Smooth muscle cell (in vitro differentiated cells): ENCODE data around the gene KRTAP23-1. TPM values are rescaled to one million over a fixed set of nuclear protein-coding genes. Genes with fewer than 3 reads are reported as not detected.

Experiments
- DNase-seq: peaks from one replicate; lab custom pipeline; 2025; ENCODE audit not compliant: unreplicated experiment; lab: John Stamatoyannopoulos, UW
- H2AFZ ChIP-seq: fragments of 200-600 bp; sonication (generic); 2 replicates; pipeline ENCODE4 v1.6.0; 2016; ENCODE audit warnings: antibody characterized with exemption, low read depth, mild to moderate bottlenecking
- H3F3A ChIP-seq: fragments of 200-600 bp; sonication (generic); 2 replicates; pipeline ENCODE4 v1.6.0; 2017; ENCODE audit warnings: antibody characterized with exemption, low read depth
- H3K27ac ChIP-seq: fragments of 200-600 bp; sonication (generic); 2 replicates; pipeline ENCODE4 v1.5.1; 2016; ENCODE audit warnings: low read depth, mild to moderate bottlenecking
- H3K27me3 ChIP-seq: fragments of 200-600 bp; sonication (generic); 2 replicates; pipeline ENCODE4 v1.6.1; 2016; ENCODE audit warnings: low read depth, mild to moderate bottlenecking
- H3K36me3 ChIP-seq: fragments of 200-600 bp; sonication (generic); 2 replicates; pipeline ENCODE4 v1.5.1; 2016; ENCODE audit warnings: low read depth
- H3K4me1 ChIP-seq: fragments of 200-600 bp; sonication (generic); 2 replicates; pipeline ENCODE4 v1.5.1; 2016; ENCODE audit warnings: low read depth
- H3K4me2 ChIP-seq: fragments of 200-600 bp; sonication (generic); 2 replicates; pipeline ENCODE4 v1.6.0; 2016; ENCODE audit warnings: mild to moderate bottlenecking
- H3K4me3 ChIP-seq: fragments of 200-600 bp; sonication (generic); 2 replicates; pipeline ENCODE4 v1.5.1; 2016; ENCODE audit warnings: mild to moderate bottlenecking
- H3K79me2 ChIP-seq: fragments of 200-600 bp; sonication (generic); 2 replicates; pipeline ENCODE4 v1.6.0; 2016; ENCODE audit warnings: low read depth, mild to moderate bottlenecking
- H3K9ac ChIP-seq: fragments of 200-600 bp; sonication (generic); 2 replicates; pipeline ENCODE4 v1.6.0; 2016; ENCODE audit warnings: low read depth
- H3K9me3 ChIP-seq: fragments of 200-600 bp; sonication (generic); replicated peaks from 2 replicates; pipeline ENCODE4 v1.5.1; 2016; ENCODE audit warnings: low read depth
- H4K20me1 ChIP-seq: fragments of 200-600 bp; sonication (generic); 2 replicates; pipeline ENCODE4 v1.6.0; 2016; ENCODE audit warnings: low read depth
- CTCF ChIP-seq: fragments of 200-600 bp; sonication (generic); IDR thresholded peaks from 2 replicates; pipeline ENCODE4 v1.5.1; 2017; ENCODE audit warnings: borderline replicate concordance, mild to moderate bottlenecking, antibody characterized with exemption; ENCODE audit not compliant: insufficient read depth, poor library complexity, severe bottlenecking
- WGBS: methylation state at CpG from one replicate; pipeline ENCODE4 v1.1.7; 2016; ENCODE audit warnings: low lambda C conversion rate; 5-methylcytosine and 5-hydroxymethylcytosine counted together
- polyA plus RNA-seq: library from polyadenylated mRNA; unstranded; fragments of >200 nt; fragmentation: Nextera tagmentation; extraction: Ambion mirVana; gene quantifications from 2 replicates; pipeline ENCODE4 v1.2.1, GENCODE V29; 2016
- total RNA-seq: library from RNA; depleted of rRNA; stranded (reverse); fragments of >200 nt; gene quantifications from 2 replicates; pipeline ENCODE4 v1.2.3, GENCODE V29; 2014

Gene KRTAP23-1
- total and polyA plus RNA-seq, 2 experiments from 2014 or later, result not detected

GRCh38 chr21:30337276-30337744, 11.1 kb downstream of the KRTAP23-1 start, which contains the start of gene KRTAP27-1:
Gene KRTAP27-1, minus strand, starts transcription at chr21:30337694. Its CDS starts 26 bp downstream, at chr21:30337668.
- Histone ChIP-seq H3K4me1 (peaks cover 4% of the 10 kb centered on the region), H4K20me1 (no peaks in the 10 kb centered on the region), H2AFZ (peak within 1 kb of the TSS; percentile 39), H3K27me3 (no peaks in the 10 kb centered on the region), H3K79me2 (no peaks in the 10 kb centered on the region), H3K9me3 (no peaks in the 10 kb centered on the region), H3K36me3 (no peaks in the 10 kb centered on the region), H3F3A (no peaks in the 10 kb centered on the region), H3K4me3 (no peak within 1 kb of the TSS), H3K27ac (peak within 1 kb of the TSS; percentile 67), H3K4me2 (peak within 1 kb of the TSS; percentile 28), H3K9ac (no peak within 1 kb of the TSS)
- TF ChIP-seq CTCF, result no peak
- no peak for DNase-seq
- 95% methylated on average over 6 of the region's 6 CpGs for WGBS

GRCh38 chr21:30336596-30336995, 11.8 kb downstream of the KRTAP23-1 start:
- H3K4me2 ChIP-seq, result peak overlapping the region; percentile 28
- no peak for TF ChIP-seq CTCF
- 49% methylated on average over 2 of the region's 2 CpGs for WGBS
- no peak for DNase-seq
- H3K36me3 ChIP-seq, result no peaks in the 10 kb centered on the region
- peak overlapping the region; percentile 39 for H2AFZ ChIP-seq
- H3F3A ChIP-seq, result no peaks in the 10 kb centered on the region
- no peaks in the 10 kb centered on the region for H3K27me3 ChIP-seq
- H3K27ac ChIP-seq, result peak overlapping the region; percentile 67
- H3K79me2 ChIP-seq, result no peaks in the 10 kb centered on the region
- H3K9ac ChIP-seq, result no peak overlapping the region
- H3K4me1 ChIP-seq, result peaks cover 4% of the 10 kb centered on the region
- H3K4me3 ChIP-seq, result no peak overlapping the region
- no peaks in the 10 kb centered on the region for H4K20me1 ChIP-seq
- H3K9me3 ChIP-seq, result no peaks in the 10 kb centered on the region

DNA sequence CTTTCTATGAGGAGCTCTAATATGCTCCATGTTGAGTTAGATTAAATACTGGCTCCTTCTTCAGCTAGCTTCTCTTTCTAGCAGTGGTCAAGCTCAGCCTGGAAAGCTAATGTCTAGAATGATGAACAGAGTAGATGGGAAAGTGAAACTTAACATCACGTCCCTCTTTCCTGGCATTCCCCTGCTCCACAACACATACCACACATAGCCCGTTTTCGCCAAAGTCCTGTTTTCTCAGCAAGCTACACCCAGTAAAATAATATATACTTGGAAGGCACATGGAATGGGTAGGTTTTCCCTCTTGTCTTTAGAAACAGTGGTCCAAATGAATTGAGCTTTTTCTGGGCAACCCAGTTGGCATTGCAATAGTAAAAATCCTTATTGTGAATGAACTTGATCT, 14.7 kb downstream of the KRTAP23-1 start:
- TF ChIP-seq CTCF, result no peak
- Histone ChIP-seq H3K36me3 (no peaks in the 10 kb centered on the region), H3K27ac (no peak overlapping the region), H4K20me1 (no peaks in the 10 kb centered on the region), H3K9me3 (no peaks in the 10 kb centered on the region), H3F3A (no peaks in the 10 kb centered on the region), H3K4me2 (no peak overlapping the region), H3K4me1 (peaks cover 4% of the 10 kb centered on the region), H3K9ac (no peak overlapping the region), H3K4me3 (no peak overlapping the region), H3K27me3 (no peaks in the 10 kb centered on the region), H2AFZ (no peak overlapping the region), H3K79me2 (no peaks in the 10 kb centered on the region)
- 92% methylated on average over 3 of the region's 3 CpGs for WGBS
- DNase-seq, result no peak

DNA sequence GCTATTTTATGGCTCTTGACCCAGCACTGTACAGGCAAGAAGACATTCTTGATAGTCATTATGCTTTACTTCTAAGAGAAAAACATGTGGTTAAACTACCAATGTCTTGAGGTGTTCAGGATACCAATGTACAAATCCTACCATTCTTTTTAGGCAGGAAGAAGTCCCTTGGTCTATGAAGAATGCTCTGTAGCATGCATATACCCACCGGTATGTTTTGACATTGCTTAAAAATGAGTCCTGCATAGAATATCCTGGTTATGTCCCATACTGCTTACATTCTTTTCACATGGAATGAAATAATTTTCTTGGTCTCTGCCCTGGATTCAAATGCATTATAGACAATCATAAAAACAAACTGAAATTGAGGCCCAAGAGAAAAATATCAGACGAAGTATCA, 15.7 kb downstream of the KRTAP23-1 start:
- WGBS, result 89% methylated on average over 2 of the region's 2 CpGs
- no peaks in the 10 kb centered on the region for H3K9me3 ChIP-seq

More for the DNA sequence above, 15.7 kb downstream of the KRTAP23-1 start:
- Histone ChIP-seq H3K79me2 (no peaks in the 10 kb centered on the region), H3K9ac (no peak overlapping the region), H3F3A (no peaks in the 10 kb centered on the region), H2AFZ (no peak overlapping the region), H3K27me3 (no peaks in the 10 kb centered on the region), H3K4me2 (no peak overlapping the region), H3K4me1 (peaks cover 4% of the 10 kb centered on the region), H3K27ac (no peak overlapping the region), H4K20me1 (no peaks in the 10 kb centered on the region), H3K36me3 (no peaks in the 10 kb centered on the region), H3K4me3 (no peak overlapping the region)
- DNase-seq, result no peak
- TF ChIP-seq CTCF, result no peak
